Measurements from ENCODE around the gene RAB11A. TPM values are rescaled to one million over a fixed set of nuclear protein-coding genes. Genes with fewer than 3 reads are reported as not detected.

The RAB11A gene
- total RNA-seq, 2 experiments from 2014 or later = 98.5 to 102 TPM

DNA sequence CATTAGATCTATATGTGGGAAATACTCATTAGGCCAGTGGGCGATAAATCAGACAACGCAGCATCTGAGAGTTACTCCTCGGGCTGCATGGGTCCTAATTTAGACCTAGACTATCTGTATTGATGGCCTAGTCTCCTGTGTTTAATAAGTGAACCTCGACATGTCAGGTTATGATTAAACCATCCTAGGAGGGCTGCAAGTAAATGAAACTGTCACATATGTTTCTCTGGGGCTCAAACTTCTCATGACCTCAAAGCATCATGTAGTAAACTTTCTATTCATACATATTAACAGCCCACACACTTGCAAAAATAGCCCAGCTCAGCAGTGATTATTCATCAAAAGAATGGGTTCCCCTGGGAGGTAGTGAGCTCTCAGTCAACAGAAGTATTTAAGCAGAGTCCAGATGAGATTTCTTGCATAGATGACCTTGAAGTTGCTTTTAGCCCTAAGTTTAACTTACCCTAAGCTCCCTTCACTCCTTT is 51.6 kb downstream of the RAB11A start:
- no peaks in the 10 kb centered on the region for H3K27me3 ChIP-seq (ENCODE audit: control insufficient read depth in 1 of 2, insufficient read depth in 2 of 2, low read length in 2 of 2)
- H3K9me3 ChIP-seq (ENCODE audit: control insufficient read depth in 1 of 2, insufficient read depth in 1 of 2, low read length in 2 of 2) = no peaks in the 10 kb centered on the region
- Mint-ChIP-seq H3K27me3 (no peaks in the 10 kb centered on the region), H3K4me1 (ENCODE audit: low read depth) (peaks cover 6% of the 10 kb centered on the region), H3K9me3 (no peaks in the 10 kb centered on the region), H3K4me3 (no peak overlapping the region), H3K27ac (no peak overlapping the region), H3K36me3 (ENCODE audit: low read depth) (no peaks in the 10 kb centered on the region)
- intact Hi-C loops (cut with DNase I, micrococcal nuclease) = no loop called here
- H3K27ac ChIP-seq (ENCODE audit: low read depth in 1 of 2, low read length in 2 of 2) = no peak overlapping the region
- DNase-seq (no peak), ATAC-seq (ENCODE audit: poor library complexity) (no peak)
- peaks cover 3% of the 10 kb centered on the region for H3K36me3 ChIP-seq (ENCODE audit: insufficient read depth, low read length)
- ChIA-PET CTCF (no interaction called here), POLR2A (no interaction called here)
- no peak for TF ChIP-seq CTCF (IDR thresholded peaks at IDR 0.05)
- H3K4me3 ChIP-seq (ENCODE audit: low read length) = no peak overlapping the region
- H3K4me1 ChIP-seq (ENCODE audit: insufficient read depth, low read length) = peaks cover 13% of the 10 kb centered on the region

- POLR2A ChIA-PET = no interaction called here
- H3K27me3 Mint-ChIP-seq = no peaks in the 10 kb centered on the region
- H3K4me1 ChIP-seq (ENCODE audit: insufficient read depth, low read length) = peaks cover 6% of the 10 kb centered on the region
Measured at GRCh38 chr15:65921780-65922179, 52.5 kb downstream of the RAB11A start.

GRCh38 chr15:65922621-65923020 is 53.3 kb downstream of the RAB11A start:
- ChIA-PET CTCF (no interaction called here), POLR2A (no interaction called here)
- H3K27me3 Mint-ChIP-seq = no peaks in the 10 kb centered on the region
- Histone ChIP-seq H3K4me1 (ENCODE audit: insufficient read depth, low read length) (no peaks in the 10 kb centered on the region), H3K27ac (ENCODE audit: low read depth in 1 of 2, low read length in 2 of 2) (no peak overlapping the region), H3K27me3 (ENCODE audit: control insufficient read depth in 1 of 2, insufficient read depth in 2 of 2, low read length in 2 of 2) (no peaks in the 10 kb centered on the region), H3K4me3 (ENCODE audit: low read length) (no peak overlapping the region), H3K9me3 (ENCODE audit: control insufficient read depth in 1 of 2, insufficient read depth in 1 of 2, low read length in 2 of 2) (no peaks in the 10 kb centered on the region), H3K36me3 (ENCODE audit: insufficient read depth, low read length) (no peaks in the 10 kb centered on the region)
- peaks cover under 1% of the 10 kb centered on the region for H3K4me1 Mint-ChIP-seq (ENCODE audit: low read depth)
- intact Hi-C loops (cut with DNase I, micrococcal nuclease) = no loop called here
- H3K27ac Mint-ChIP-seq = no peak overlapping the region
- H3K4me3 Mint-ChIP-seq = no peak overlapping the region
- DNase-seq (no peak), ATAC-seq (ENCODE audit: poor library complexity) (no peak)
- H3K36me3 Mint-ChIP-seq (ENCODE audit: low read depth) = no peaks in the 10 kb centered on the region
- no peak for TF ChIP-seq CTCF (IDR thresholded peaks at IDR 0.05)
- no peaks in the 10 kb centered on the region for H3K9me3 Mint-ChIP-seq

More at GRCh38 chr15:65921780-65922179, 52.5 kb downstream of the RAB11A start:
- H3K36me3 ChIP-seq (ENCODE audit: insufficient read depth, low read length) = no peaks in the 10 kb centered on the region
- Mint-ChIP-seq H3K36me3 (ENCODE audit: low read depth) (no peaks in the 10 kb centered on the region), H3K27ac (no peak overlapping the region), H3K4me3 (no peak overlapping the region), H3K9me3 (no peaks in the 10 kb centered on the region), H3K4me1 (ENCODE audit: low read depth) (peaks cover 6% of the 10 kb centered on the region)
- no peak for TF ChIP-seq CTCF (IDR thresholded peaks at IDR 0.05)
- CTCF ChIA-PET = no interaction called here
- intact Hi-C loops (cut with DNase I, micrococcal nuclease) = no loop called here
- DNase-seq (no peak), ATAC-seq (ENCODE audit: poor library complexity) (no peak)
- no peak overlapping the region for H3K27ac ChIP-seq (ENCODE audit: low read depth in 1 of 2, low read length in 2 of 2)
- no peak overlapping the region for H3K4me3 ChIP-seq (ENCODE audit: low read length)
- H3K27me3 ChIP-seq (ENCODE audit: control insufficient read depth in 1 of 2, insufficient read depth in 2 of 2, low read length in 2 of 2) = no peaks in the 10 kb centered on the region
- H3K9me3 ChIP-seq (ENCODE audit: control insufficient read depth in 1 of 2, insufficient read depth in 1 of 2, low read length in 2 of 2) = no peaks in the 10 kb centered on the region

Measured in CD4-positive, alpha-beta T cell (primary cell).